Endothelial cell (in vitro differentiated cells): ENCODE data around the gene ANKRD65. TPM values are rescaled to one million over a fixed set of nuclear protein-coding genes. Genes with fewer than 3 reads are reported as not detected.
A peak's percentile ranks its signal among the peaks of the same experiment; 100 is the strongest.
"Not testable (repeated sequence)": the region's sequence is repeated elsewhere in the genome, so short reads cannot be mapped to it uniquely, and the experiment has no call there.

Experiments
- DNase-seq: peaks from one replicate; pipeline ENCODE4 v3.0.0; 2021; ENCODE audit warnings: low spot score
- H3K27ac Mint-ChIP-seq: one replicate; pipeline ENCODE4 v1.8.0; 2021; ENCODE audit warnings: mixed read lengths, inconsistent platforms; ENCODE audit not compliant: unreplicated experiment
- H3K27me3 Mint-ChIP-seq: one replicate; pipeline ENCODE4 v1.8.0; 2021; ENCODE audit warnings: mild to moderate bottlenecking, moderate library complexity, mixed read lengths, inconsistent platforms; ENCODE audit not compliant: unreplicated experiment
- H3K36me3 Mint-ChIP-seq: one replicate; pipeline ENCODE4 v1.8.0; 2021; ENCODE audit warnings: mild to moderate bottlenecking, low read depth, mixed read lengths, inconsistent platforms; ENCODE audit not compliant: unreplicated experiment
- H3K4me1 Mint-ChIP-seq: one replicate; pipeline ENCODE4 v1.8.0; 2021; ENCODE audit warnings: mild to moderate bottlenecking, mixed read lengths, inconsistent platforms; ENCODE audit not compliant: unreplicated experiment
- H3K4me3 Mint-ChIP-seq: one replicate; pipeline ENCODE4 v1.8.0; 2021; ENCODE audit warnings: mild to moderate bottlenecking, mixed read lengths, inconsistent platforms; ENCODE audit not compliant: unreplicated experiment
- H3K9me3 Mint-ChIP-seq: one replicate; pipeline ENCODE4 v1.8.0; 2021; ENCODE audit warnings: mixed read lengths, inconsistent platforms; ENCODE audit not compliant: unreplicated experiment
- CTCF ChIP-seq: fragments of 200-600 bp; sonication (generic); IDR thresholded peaks from one replicate; pipeline ENCODE4 v1.5.0; 2021; ENCODE audit warnings: antibody characterized with exemption; ENCODE audit not compliant: unreplicated experiment
- total RNA-seq: library from RNA; stranded (reverse); fragmentation: NEBNext Ultra II Directional; extraction: Animal tissue kit (Norgen Biotek cat#: 25700); gene quantifications from one replicate; pipeline ENCODE4 v1.2.1, GENCODE V29; 2021; ENCODE audit not compliant: unreplicated experiment

ANKRD65 gene
- total RNA-seq, 1 donor from 2014 or later: 0.31 TPM

GRCh38 chr1:1419813-1420653 is 1.0 kb downstream of the ANKRD65 start:
- no peaks in the 10 kb centered on the region for H3K9me3 Mint-ChIP-seq
- H3K4me3 Mint-ChIP-seq: no peak overlapping the region
- TF ChIP-seq CTCF: no peak
- H3K4me1 Mint-ChIP-seq: peaks cover 12% of the 10 kb centered on the region
- DNase-seq: no peak
- peaks cover 4% of the 10 kb centered on the region for H3K36me3 Mint-ChIP-seq
- peaks cover 8% of the 10 kb centered on the region for H3K27me3 Mint-ChIP-seq
- no peak overlapping the region for H3K27ac Mint-ChIP-seq

- no peak for TF ChIP-seq CTCF
- H3K4me3 Mint-ChIP-seq: no peak overlapping the region
- no peaks in the 10 kb centered on the region for H3K9me3 Mint-ChIP-seq
- peaks cover 1% of the 10 kb centered on the region for H3K27me3 Mint-ChIP-seq
- no peaks in the 10 kb centered on the region for H3K36me3 Mint-ChIP-seq
- H3K27ac Mint-ChIP-seq: no peak overlapping the region
- DNase-seq: no peak
- H3K4me1 Mint-ChIP-seq: peaks cover 12% of the 10 kb centered on the region
These were observed 1.7 kb downstream of the ANKRD65 start for GRCh38 chr1:1419363-1419812.

- DNase-seq: no peak
- Mint-ChIP-seq H3K36me3 (no peaks in the 10 kb centered on the region), H3K27ac (no peak overlapping the region), H3K9me3 (no peaks in the 10 kb centered on the region), H3K4me1 (peaks cover 12% of the 10 kb centered on the region), H3K4me3 (peak overlapping the region; percentile 25), H3K27me3 (peaks cover 1% of the 10 kb centered on the region)
- TF ChIP-seq CTCF: no peak
These were observed 2.4 kb downstream of the ANKRD65 start for GRCh38 chr1:1418464-1419362.

- H3K4me1 Mint-ChIP-seq, H3K9me3 Mint-ChIP-seq, H3K27ac Mint-ChIP-seq, DNase-seq, H3K4me3 Mint-ChIP-seq, H3K27me3 Mint-ChIP-seq, H3K36me3 Mint-ChIP-seq: not testable (repeated sequence)
These were observed 3.1 kb downstream of the ANKRD65 start for GRCh38 chr1:1417825-1418463.

GRCh38 chr1:1417396-1417795 is 3.7 kb downstream of the ANKRD65 start:
- DNase-seq, H3K27ac Mint-ChIP-seq, H3K36me3 Mint-ChIP-seq, H3K4me3 Mint-ChIP-seq, H3K9me3 Mint-ChIP-seq, H3K4me1 Mint-ChIP-seq, H3K27me3 Mint-ChIP-seq: not testable (repeated sequence)
